H9 (cell line): ENCODE results near the gene CACNA2D3. TPM values are rescaled to one million over a fixed set of nuclear protein-coding genes. Genes with fewer than 3 reads are reported as not detected.

Source experiments
- DNase-seq: peaks from one replicate; pipeline ENCODE4 v3.0.0-alpha.2; 2017
- H2AFZ ChIP-seq: one replicate; pipeline ENCODE4 v1.6.1; 2013; ENCODE audit warnings: mild to moderate bottlenecking, low read length, control low read depth, moderate library complexity
- H2AK5ac ChIP-seq: 2 replicates; pipeline ENCODE4 v1.6.1; 2013; ENCODE audit warnings: low read length, control low read depth, mixed read lengths; ENCODE audit not compliant: insufficient read length
- H2BK120ac ChIP-seq: one replicate; pipeline ENCODE4 v1.6.1; 2013; ENCODE audit warnings: low read depth, mild to moderate bottlenecking, low read length, control low read depth, inconsistent platforms; ENCODE audit not compliant: poor library complexity, severe bottlenecking
- H2BK12ac ChIP-seq: 2 replicates; pipeline ENCODE4 v1.6.1; 2013; ENCODE audit warnings: low read length, control low read depth, mixed read lengths, low read depth; ENCODE audit not compliant: insufficient read length
- H2BK15ac ChIP-seq: 2 replicates; pipeline ENCODE4 v1.6.1; 2013; ENCODE audit warnings: low read depth, low read length, control low read depth
- H2BK20ac ChIP-seq: one replicate; pipeline ENCODE4 v1.6.1; 2013; ENCODE audit warnings: low read depth, mild to moderate bottlenecking, low read length, control low read depth, inconsistent platforms; ENCODE audit not compliant: poor library complexity, severe bottlenecking
- H2BK5ac ChIP-seq: 2 replicates; pipeline ENCODE4 v1.6.1; 2013; ENCODE audit warnings: low read length, control low read depth, mixed read lengths; ENCODE audit not compliant: insufficient read length
- H3K14ac ChIP-seq: 2 replicates; pipeline ENCODE4 v1.6.1; 2013; ENCODE audit warnings: low read length, control low read depth; ENCODE audit not compliant: insufficient read depth
- H3K18ac ChIP-seq: 2 replicates; pipeline ENCODE4 v1.6.1; 2013; ENCODE audit warnings: low read depth, mild to moderate bottlenecking, mixed read lengths, low read length, control low read depth; ENCODE audit not compliant: insufficient read length
- H3K23ac ChIP-seq: 2 replicates; pipeline ENCODE4 v1.6.1; 2013; ENCODE audit warnings: low read length, control low read depth, mixed read lengths, low read depth; ENCODE audit not compliant: insufficient read length
- H3K23me2 ChIP-seq: 2 replicates; pipeline ENCODE4 v1.6.1; 2013; ENCODE audit warnings: low read depth, mild to moderate bottlenecking, mixed read lengths, low read length, control low read depth; ENCODE audit not compliant: insufficient read length, poor library complexity, severe bottlenecking
- H3K27ac ChIP-seq: 2 replicates; pipeline ENCODE4 v1.5.1; 2013; ENCODE audit warnings: low read length, control low read depth, mixed read lengths, low read depth; ENCODE audit not compliant: insufficient read length
- H3K27me3 ChIP-seq: 2 replicates; pipeline ENCODE4 v1.6.1; 2013; ENCODE audit warnings: low read length, control low read depth, inconsistent platforms; ENCODE audit not compliant: insufficient read depth
- H3K4ac ChIP-seq: 2 replicates; pipeline ENCODE4 v1.6.1; 2013; ENCODE audit warnings: low read depth, mild to moderate bottlenecking, control low read depth, inconsistent platforms, low read length, moderate library complexity
- H3K4me1 ChIP-seq: 2 replicates; pipeline ENCODE4 v1.6.1; 2013; ENCODE audit warnings: low read length, control low read depth, inconsistent platforms; ENCODE audit not compliant: insufficient read depth
- H3K4me2 ChIP-seq: 2 replicates; pipeline ENCODE4 v1.6.1; 2013; ENCODE audit warnings: low read length, control low read depth, mixed read lengths; ENCODE audit not compliant: insufficient read length, insufficient read depth
- H3K56ac ChIP-seq: 2 replicates; pipeline ENCODE4 v1.6.1; 2013; ENCODE audit warnings: low read depth, mild to moderate bottlenecking, mixed read lengths, low read length, control low read depth; ENCODE audit not compliant: insufficient read length
- H3K79me1 ChIP-seq: 2 replicates; pipeline ENCODE4 v1.6.1; 2013; ENCODE audit warnings: low read depth, mild to moderate bottlenecking, moderate library complexity, low read length, control low read depth, inconsistent platforms; ENCODE audit not compliant: insufficient read depth, poor library complexity, severe bottlenecking
- H3K79me2 ChIP-seq: 2 replicates; pipeline ENCODE4 v1.6.1; 2013; ENCODE audit warnings: low read length, control low read depth, inconsistent platforms; ENCODE audit not compliant: insufficient read depth
- H3K9ac ChIP-seq: 2 replicates; pipeline ENCODE4 v1.6.1; 2013; ENCODE audit warnings: low read length, control low read depth, mixed read lengths; ENCODE audit not compliant: insufficient read length; ENCODE audit errors: extremely low read depth
- H3K9me3 ChIP-seq: one replicate; pipeline ENCODE4 v1.6.1; 2013; ENCODE audit warnings: low read depth, low read length, inconsistent platforms; ENCODE audit not compliant: control insufficient read depth
- H3T11ph ChIP-seq: one replicate; pipeline ENCODE4 v1.6.1; 2013; ENCODE audit warnings: mild to moderate bottlenecking, low read length, control low read depth, inconsistent platforms
- H4K20me1 ChIP-seq: one replicate; pipeline ENCODE4 v1.6.1; 2013; ENCODE audit not compliant: control insufficient read depth, insufficient read length, insufficient read depth
- H4K5ac ChIP-seq: 2 replicates; pipeline ENCODE4 v1.6.1; 2013; ENCODE audit warnings: low read depth, mild to moderate bottlenecking, mixed read lengths, low read length, control low read depth; ENCODE audit not compliant: insufficient read length
- H4K8ac ChIP-seq: replicated peaks from 2 replicates; pipeline ENCODE4 v1.6.1; 2013; ENCODE audit warnings: low read length, control low read depth, mixed read lengths, low read depth; ENCODE audit not compliant: insufficient read length
- H4K91ac ChIP-seq: 2 replicates; pipeline ENCODE4 v1.6.1; 2013; ENCODE audit warnings: low read depth, mild to moderate bottlenecking, moderate library complexity, mixed read lengths, low read length, control low read depth; ENCODE audit not compliant: insufficient read length
- H3K27ac Mint-ChIP-seq, 3 experiments: 2 replicates in 2 of 3; 3 replicates in 1 of 3; pipeline ENCODE4 v1.8.0; 2020 to 2021; ENCODE audit warnings: mixed read lengths in 3 of 3, mild to moderate bottlenecking in 1 of 3, moderate library complexity in 1 of 3
- H3K27me3 Mint-ChIP-seq: 2 replicates; pipeline ENCODE4 v1.8.0; 2021; ENCODE audit warnings: low read depth, mild to moderate bottlenecking, moderate library complexity, mixed read lengths
- H3K36me3 Mint-ChIP-seq, 3 experiments: 2 replicates in 2 of 3; 3 replicates in 1 of 3; pipeline ENCODE4 v1.8.0; 2020 to 2021; ENCODE audit warnings: low read depth in 3 of 3, mixed read lengths in 3 of 3; ENCODE audit not compliant: insufficient read depth in 1 of 3
- H3K4me1 Mint-ChIP-seq, 2 experiments: 2 replicates each; pipeline ENCODE4 v1.8.0; 2020; ENCODE audit warnings: mixed read lengths in 2 of 2
- H3K4me3 Mint-ChIP-seq, 2 experiments: 2 replicates in 1 of 2; 3 replicates in 1 of 2; pipeline ENCODE4 v1.8.0; 2020 to 2021; ENCODE audit warnings: mild to moderate bottlenecking in 2 of 2, mixed read lengths in 2 of 2, moderate library complexity in 1 of 2
- H3K9me3 Mint-ChIP-seq, 2 experiments: 2 replicates in 1 of 2; 3 replicates in 1 of 2; pipeline ENCODE4 v1.8.0; 2020; ENCODE audit warnings: mild to moderate bottlenecking in 2 of 2, mixed read lengths in 2 of 2, moderate library complexity in 1 of 2
- CTCF ChIP-seq: fragments of 200-600 bp; sonication (generic); conservative IDR thresholded peaks from 3 replicates; pipeline ENCODE4 v1.8.0; 2021; ENCODE audit warnings: antibody characterized with exemption, mild to moderate bottlenecking
- WGBS: extraction: QIAGEN DNeasy Blood & Tissue Kit; methylation state at CpG from one replicate; pipeline ENCODE4 v1.1.7; 2013; ENCODE audit warnings: missing lambda C conversion rate, low lambda C conversion rate, mixed read lengths; ENCODE audit not compliant: insufficient read length; ENCODE audit errors: extremely low coverage; 5-methylcytosine and 5-hydroxymethylcytosine counted together
- total RNA-seq: library from RNA; stranded (reverse); gene quantifications from 2 replicates; pipeline ENCODE4 v1.2.1, GENCODE V29; 2021

Gene CACNA2D3
- total RNA-seq, 1 experiment from 2014 or later = 3.2 TPM

- H3K27me3 ChIP-seq = no peaks in the 10 kb centered on the region
- H4K5ac ChIP-seq = no peak overlapping the region
- H3K4me2 ChIP-seq = no peak overlapping the region
- no peak overlapping the region for H3K4me3 Mint-ChIP-seq
- no peak overlapping the region for H4K91ac ChIP-seq
- H2AK5ac ChIP-seq = no peak overlapping the region
- no peaks in the 10 kb centered on the region for H3K23me2 ChIP-seq
- H3K27ac ChIP-seq = no peak overlapping the region
- no peak overlapping the region for H2AFZ ChIP-seq
- peaks cover 9 to 11% of the 10 kb centered on the region in 2 experiments for H3K4me1 Mint-ChIP-seq
- H3K27me3 Mint-ChIP-seq = no peaks in the 10 kb centered on the region
- DNase-seq = no peak
- H4K20me1 ChIP-seq = no peaks in the 10 kb centered on the region
- no peak overlapping the region for H3K56ac ChIP-seq
- no peak overlapping the region for H3K14ac ChIP-seq
- peaks cover 0 to 2% (median 0%) of the 10 kb centered on the region in 3 experiments; a peak in 4 of 7 replicates for H3K36me3 Mint-ChIP-seq
- peak; percentile 54; the same call in 2 of the 3 replicates for TF ChIP-seq CTCF
- H2BK5ac ChIP-seq = no peak overlapping the region
- H3K9me3 ChIP-seq = no peaks in the 10 kb centered on the region
- H3K9ac ChIP-seq = no peak overlapping the region
- H2BK120ac ChIP-seq = no peak overlapping the region
- no peaks in the 10 kb centered on the region for H3K4me1 ChIP-seq
- peaks cover 0 to 2% of the 10 kb centered on the region in 2 experiments; a peak in 1 of 5 replicates for H3K9me3 Mint-ChIP-seq
- H3K27ac Mint-ChIP-seq = no peak overlapping the region
- no peak overlapping the region for H2BK12ac ChIP-seq
- H3K18ac ChIP-seq = no peak overlapping the region
- WGBS = no CpG with 5 or more reads among the region's 1 CpG
- H3T11ph ChIP-seq = no peak overlapping the region
- no peak overlapping the region for H3K4ac ChIP-seq
- H4K8ac ChIP-seq = no peak overlapping the region
- no peak overlapping the region for H2BK20ac ChIP-seq
- no peak overlapping the region for H3K23ac ChIP-seq
- no peak overlapping the region for H2BK15ac ChIP-seq
- H3K79me2 ChIP-seq = no peaks in the 10 kb centered on the region
- no peaks in the 10 kb centered on the region for H3K79me1 ChIP-seq
Observed at GRCh38 chr3:54781728-54782127, 659.4 kb downstream of the CACNA2D3 start.
